ENCODE results near the gene AAMDC. TPM values are rescaled to one million over a fixed set of nuclear protein-coding genes. Genes with fewer than 3 reads are reported as not detected.
"Not testable (repeated sequence)": the region's sequence is repeated elsewhere in the genome, so short reads cannot be mapped to it uniquely, and the experiment has no call there.

AAMDC gene
- total RNA-seq, 4 donors from 2014 or later = 14.4 to 30.7 TPM; not detected in 2

- DNase-seq = no peak
- no peak overlapping the region for H3K27ac ChIP-seq
- peaks cover 0 to 39% (median 9%) of the 10 kb centered on the region in 4 donors for H3K36me3 ChIP-seq
- H3K9me3 ChIP-seq = no peaks in the 10 kb centered on the region
- in situ Hi-C loops (cut with MboI; ENCODE audit: low pct_ligation_motif_present in 1 of 4, low pct_unique_long_range_greater_than_20kb in 1 of 4, low sequenced_read_pairs in 3 of 4) = no loop called here
- intact Hi-C loops (cut with DNase I; ENCODE audit: low total_unique reads) = no loop called here
- no peaks in the 10 kb centered on the region for H3K27me3 ChIP-seq
- H3K4me3 ChIP-seq = no peak overlapping the region
- H3K4me1 ChIP-seq = no peaks in the 10 kb centered on the region
- WGBS, 2 donors (ENCODE audit: low coverage in 1 of 2) = 84 to 100% methylated on average over 2 to 3 of the region's 3 CpGs
- TF ChIP-seq POLR2AphosphoS5 (IDR thresholded peaks at IDR 0.05) = no peak
- TF ChIP-seq, protein P1, sequence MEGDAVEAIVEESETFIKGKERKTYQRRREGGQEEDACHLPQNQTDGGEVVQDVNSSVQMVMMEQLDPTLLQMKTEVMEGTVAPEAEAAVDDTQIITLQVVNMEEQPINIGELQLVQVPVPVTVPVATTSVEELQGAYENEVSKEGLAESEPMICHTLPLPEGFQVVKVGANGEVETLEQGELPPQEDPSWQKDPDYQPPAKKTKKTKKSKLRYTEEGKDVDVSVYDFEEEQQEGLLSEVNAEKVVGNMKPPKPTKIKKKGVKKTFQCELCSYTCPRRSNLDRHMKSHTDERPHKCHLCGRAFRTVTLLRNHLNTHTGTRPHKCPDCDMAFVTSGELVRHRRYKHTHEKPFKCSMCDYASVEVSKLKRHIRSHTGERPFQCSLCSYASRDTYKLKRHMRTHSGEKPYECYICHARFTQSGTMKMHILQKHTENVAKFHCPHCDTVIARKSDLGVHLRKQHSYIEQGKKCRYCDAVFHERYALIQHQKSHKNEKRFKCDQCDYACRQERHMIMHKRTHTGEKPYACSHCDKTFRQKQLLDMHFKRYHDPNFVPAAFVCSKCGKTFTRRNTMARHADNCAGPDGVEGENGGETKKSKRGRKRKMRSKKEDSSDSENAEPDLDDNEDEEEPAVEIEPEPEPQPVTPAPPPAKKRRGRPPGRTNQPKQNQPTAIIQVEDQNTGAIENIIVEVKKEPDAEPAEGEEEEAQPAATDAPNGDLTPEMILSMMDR (IDR thresholded peaks at IDR 0.05) = no peak
- TF ChIP-seq EP300 (IDR thresholded peaks at IDR 0.05; ENCODE audit: low read depth) = no peak
- no peak for TF ChIP-seq POLR2A (IDR thresholded peaks at IDR 0.05)
These were observed 55.1 kb downstream of the AAMDC start for GRCh38 chr11:77876045-77876444.

- H3K36me3 ChIP-seq = peaks cover 0 to 26% (median 6%) of the 10 kb centered on the region in 4 donors
- H3K9me3 ChIP-seq; in situ Hi-C loops (cut with MboI; ENCODE audit: low pct_ligation_motif_present in 1 of 4, low pct_unique_long_range_greater_than_20kb in 1 of 4, low sequenced_read_pairs in 3 of 4); intact Hi-C loops (cut with DNase I; ENCODE audit: low total_unique reads); DNase-seq; H3K4me1 ChIP-seq; H3K4me3 ChIP-seq; H3K27me3 ChIP-seq; H3K27ac ChIP-seq: not testable (repeated sequence)
- 70 to 79% methylated on average over 3 to 4 of the region's 4 CpGs for WGBS, 2 donors (ENCODE audit: low coverage in 1 of 2)
These were observed 57.3 kb downstream of the AAMDC start for GRCh38 chr11:77878247-77878646.

GRCh38 chr11:77879218-77879617 lies 58.3 kb downstream of the AAMDC start:
- TF ChIP-seq EP300 (IDR thresholded peaks at IDR 0.05; ENCODE audit: low read depth) (no peak), POLR2AphosphoS5 (IDR thresholded peaks at IDR 0.05) (no peak), POLR2A (IDR thresholded peaks at IDR 0.05) (no peak)
- TF ChIP-seq, protein P1 (IDR thresholded peaks at IDR 0.05) = no peak
- intact Hi-C loops (cut with DNase I; ENCODE audit: low total_unique reads) = no loop called here
- Histone ChIP-seq H3K27ac (no peak overlapping the region), H3K4me3 (no peak overlapping the region), H3K36me3 (peaks cover 0 to 25% (median 7%) of the 10 kb centered on the region in 4 donors), H3K9me3 (no peaks in the 10 kb centered on the region), H3K27me3 (no peaks in the 10 kb centered on the region), H3K4me1 (no peaks in the 10 kb centered on the region)
- DNase-seq = no peak
- 77 to 89% methylated on average over 1 to 3 of the region's 3 CpGs for WGBS, 2 donors (ENCODE audit: low coverage in 1 of 2)
- in situ Hi-C loops (cut with MboI; ENCODE audit: low pct_ligation_motif_present in 1 of 4, low pct_unique_long_range_greater_than_20kb in 1 of 4, low sequenced_read_pairs in 3 of 4) = no loop called here

DNA sequence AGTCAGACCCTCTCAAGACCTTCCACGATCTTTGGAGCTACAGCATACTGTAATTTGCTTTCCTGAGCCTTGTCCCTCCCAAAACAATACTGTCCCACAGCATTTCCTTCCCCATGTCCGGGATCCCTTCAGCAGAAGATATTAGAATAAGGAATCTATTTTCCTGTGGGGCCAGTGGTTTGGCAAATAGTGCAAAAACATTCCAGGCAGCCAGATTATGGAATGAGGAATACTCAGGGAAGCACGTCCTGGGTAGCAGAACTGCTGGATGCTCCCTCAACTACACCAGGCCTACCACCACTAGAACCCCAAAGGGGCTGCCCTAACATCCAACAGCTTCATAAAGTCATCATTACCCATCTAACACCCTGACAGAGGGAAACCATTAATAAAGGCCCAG lies 61.5 kb downstream of the AAMDC start:
- Histone ChIP-seq H3K36me3 (peaks cover 0 to 25% (median 12%) of the 10 kb centered on the region in 4 donors), H3K27ac (no peak overlapping the region), H3K27me3 (no peaks in the 10 kb centered on the region), H3K4me3 (no peak overlapping the region), H3K4me1 (no peaks in the 10 kb centered on the region), H3K9me3 (no peaks in the 10 kb centered on the region)
- TF ChIP-seq POLR2A (IDR thresholded peaks at IDR 0.05) = no peak
- DNase-seq = no peak
- WGBS, 2 donors (ENCODE audit: low coverage in 1 of 2) = 89% methylated on average over 3 of the region's 3 CpGs; no CpG with 5 or more reads in 1 of the 2 donors
- intact Hi-C loops (cut with DNase I; ENCODE audit: low total_unique reads) = no loop called here
- in situ Hi-C loops (cut with MboI; ENCODE audit: low pct_ligation_motif_present in 1 of 4, low pct_unique_long_range_greater_than_20kb in 1 of 4, low sequenced_read_pairs in 3 of 4) = no loop called here

DNA sequence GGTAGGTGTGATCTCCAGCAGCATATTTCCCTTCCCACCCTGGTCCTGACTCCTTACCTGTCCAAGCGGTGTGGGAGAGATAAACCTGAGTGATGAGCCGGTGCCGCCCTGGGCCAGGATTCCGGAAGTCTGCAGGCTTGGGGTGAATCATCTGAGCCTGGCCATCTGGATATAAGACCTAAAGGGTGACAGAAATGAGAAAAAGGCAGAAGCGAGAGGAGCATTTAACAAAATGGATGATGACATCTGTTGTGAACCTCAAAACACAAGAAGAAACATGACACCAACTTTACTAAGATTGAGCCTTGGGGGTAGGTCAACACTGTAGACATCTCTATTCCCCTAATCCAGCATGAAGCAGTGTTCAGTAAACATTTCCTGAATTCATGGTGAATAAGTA lies 62.8 kb downstream of the AAMDC start:
- in situ Hi-C loops (cut with MboI; ENCODE audit: low pct_ligation_motif_present in 1 of 4, low pct_unique_long_range_greater_than_20kb in 1 of 4, low sequenced_read_pairs in 3 of 4) (no loop called here), intact Hi-C loops (cut with DNase I; ENCODE audit: low total_unique reads) (no loop called here)
- H3K4me1 ChIP-seq = no peaks in the 10 kb centered on the region
- TF ChIP-seq, protein P1 (IDR thresholded peaks at IDR 0.05) = no peak
- no peak for TF ChIP-seq POLR2AphosphoS5 (IDR thresholded peaks at IDR 0.05)
- no peak for TF ChIP-seq EP300 (IDR thresholded peaks at IDR 0.05; ENCODE audit: low read depth)
- no peak for TF ChIP-seq POLR2A (IDR thresholded peaks at IDR 0.05)
- no peak overlapping the region for H3K4me3 ChIP-seq
- H3K36me3 ChIP-seq = peaks cover 0 to 25% (median 7%) of the 10 kb centered on the region in 4 donors
- no peak overlapping the region for H3K27ac ChIP-seq
- DNase-seq = no peak
- no peaks in the 10 kb centered on the region for H3K27me3 ChIP-seq
- no peaks in the 10 kb centered on the region for H3K9me3 ChIP-seq
- WGBS, 2 donors (ENCODE audit: low coverage in 1 of 2) = 92 to 98% methylated on average over 5 of the region's 5 CpGs
